Panc1 (cell line): ENCODE data around the gene CARMIL1.

ENCODE experiments used
- CTCF ChIP-seq: fragments of 450-650 bp; IDR thresholded peaks from 2 replicates; pipeline ENCODE4 v1.5.1; 2017; ENCODE audit warnings: mild to moderate bottlenecking
- POLR2AphosphoS5 ChIP-seq: IDR thresholded peaks from 2 replicates; pipeline ENCODE4 v1.6.1; 2012; ENCODE audit warnings: mild to moderate bottlenecking, low read depth, low read length, moderate library complexity

GRCh38 chr6:25278261-25278913, 787 bp upstream of the CARMIL1 start:
- TF ChIP-seq CTCF (no peak), POLR2AphosphoS5 (no peak)
